H9 (cell line): Measurements from ENCODE around the gene GPD1. TPM values are rescaled to one million over a fixed set of nuclear protein-coding genes. Genes with fewer than 3 reads are reported as not detected.
"Not testable (repeated sequence)": the region's sequence is repeated elsewhere in the genome, so short reads cannot be mapped to it uniquely, and the experiment has no call there.

Experiments
- DNase-seq: peaks from one replicate; pipeline ENCODE4 v3.0.0-alpha.2; 2017
- H2AFZ ChIP-seq: one replicate; pipeline ENCODE4 v1.6.1; 2013; ENCODE audit warnings: mild to moderate bottlenecking, low read length, control low read depth, moderate library complexity
- H2AK5ac ChIP-seq: 2 replicates; pipeline ENCODE4 v1.6.1; 2013; ENCODE audit warnings: low read length, control low read depth, mixed read lengths; ENCODE audit not compliant: insufficient read length
- H2BK120ac ChIP-seq: one replicate; pipeline ENCODE4 v1.6.1; 2013; ENCODE audit warnings: low read depth, mild to moderate bottlenecking, low read length, control low read depth, inconsistent platforms; ENCODE audit not compliant: poor library complexity, severe bottlenecking
- H2BK12ac ChIP-seq: 2 replicates; pipeline ENCODE4 v1.6.1; 2013; ENCODE audit warnings: low read length, control low read depth, mixed read lengths, low read depth; ENCODE audit not compliant: insufficient read length
- H2BK15ac ChIP-seq: 2 replicates; pipeline ENCODE4 v1.6.1; 2013; ENCODE audit warnings: low read depth, low read length, control low read depth
- H2BK20ac ChIP-seq: one replicate; pipeline ENCODE4 v1.6.1; 2013; ENCODE audit warnings: low read depth, mild to moderate bottlenecking, low read length, control low read depth, inconsistent platforms; ENCODE audit not compliant: poor library complexity, severe bottlenecking
- H2BK5ac ChIP-seq: 2 replicates; pipeline ENCODE4 v1.6.1; 2013; ENCODE audit warnings: low read length, control low read depth, mixed read lengths; ENCODE audit not compliant: insufficient read length
- H3K14ac ChIP-seq: 2 replicates; pipeline ENCODE4 v1.6.1; 2013; ENCODE audit warnings: low read length, control low read depth; ENCODE audit not compliant: insufficient read depth
- H3K18ac ChIP-seq: 2 replicates; pipeline ENCODE4 v1.6.1; 2013; ENCODE audit warnings: low read depth, mild to moderate bottlenecking, mixed read lengths, low read length, control low read depth; ENCODE audit not compliant: insufficient read length
- H3K23ac ChIP-seq: 2 replicates; pipeline ENCODE4 v1.6.1; 2013; ENCODE audit warnings: low read length, control low read depth, mixed read lengths, low read depth; ENCODE audit not compliant: insufficient read length
- H3K23me2 ChIP-seq: 2 replicates; pipeline ENCODE4 v1.6.1; 2013; ENCODE audit warnings: low read depth, mild to moderate bottlenecking, mixed read lengths, low read length, control low read depth; ENCODE audit not compliant: insufficient read length, poor library complexity, severe bottlenecking
- H3K27ac ChIP-seq: 2 replicates; pipeline ENCODE4 v1.5.1; 2013; ENCODE audit warnings: low read length, control low read depth, mixed read lengths, low read depth; ENCODE audit not compliant: insufficient read length
- H3K27me3 ChIP-seq: 2 replicates; pipeline ENCODE4 v1.6.1; 2013; ENCODE audit warnings: low read length, control low read depth, inconsistent platforms; ENCODE audit not compliant: insufficient read depth
- H3K4ac ChIP-seq: 2 replicates; pipeline ENCODE4 v1.6.1; 2013; ENCODE audit warnings: low read depth, mild to moderate bottlenecking, control low read depth, inconsistent platforms, low read length, moderate library complexity
- H3K4me1 ChIP-seq: 2 replicates; pipeline ENCODE4 v1.6.1; 2013; ENCODE audit warnings: low read length, control low read depth, inconsistent platforms; ENCODE audit not compliant: insufficient read depth
- H3K4me2 ChIP-seq: 2 replicates; pipeline ENCODE4 v1.6.1; 2013; ENCODE audit warnings: low read length, control low read depth, mixed read lengths; ENCODE audit not compliant: insufficient read length, insufficient read depth
- H3K56ac ChIP-seq: 2 replicates; pipeline ENCODE4 v1.6.1; 2013; ENCODE audit warnings: low read depth, mild to moderate bottlenecking, mixed read lengths, low read length, control low read depth; ENCODE audit not compliant: insufficient read length
- H3K79me1 ChIP-seq: 2 replicates; pipeline ENCODE4 v1.6.1; 2013; ENCODE audit warnings: low read depth, mild to moderate bottlenecking, moderate library complexity, low read length, control low read depth, inconsistent platforms; ENCODE audit not compliant: insufficient read depth, poor library complexity, severe bottlenecking
- H3K79me2 ChIP-seq: 2 replicates; pipeline ENCODE4 v1.6.1; 2013; ENCODE audit warnings: low read length, control low read depth, inconsistent platforms; ENCODE audit not compliant: insufficient read depth
- H3K9ac ChIP-seq: 2 replicates; pipeline ENCODE4 v1.6.1; 2013; ENCODE audit warnings: low read length, control low read depth, mixed read lengths; ENCODE audit not compliant: insufficient read length; ENCODE audit errors: extremely low read depth
- H3K9me3 ChIP-seq: one replicate; pipeline ENCODE4 v1.6.1; 2013; ENCODE audit warnings: low read depth, low read length, inconsistent platforms; ENCODE audit not compliant: control insufficient read depth
- H3T11ph ChIP-seq: one replicate; pipeline ENCODE4 v1.6.1; 2013; ENCODE audit warnings: mild to moderate bottlenecking, low read length, control low read depth, inconsistent platforms
- H4K20me1 ChIP-seq: one replicate; pipeline ENCODE4 v1.6.1; 2013; ENCODE audit not compliant: control insufficient read depth, insufficient read length, insufficient read depth
- H4K5ac ChIP-seq: 2 replicates; pipeline ENCODE4 v1.6.1; 2013; ENCODE audit warnings: low read depth, mild to moderate bottlenecking, mixed read lengths, low read length, control low read depth; ENCODE audit not compliant: insufficient read length
- H4K8ac ChIP-seq: replicated peaks from 2 replicates; pipeline ENCODE4 v1.6.1; 2013; ENCODE audit warnings: low read length, control low read depth, mixed read lengths, low read depth; ENCODE audit not compliant: insufficient read length
- H4K91ac ChIP-seq: 2 replicates; pipeline ENCODE4 v1.6.1; 2013; ENCODE audit warnings: low read depth, mild to moderate bottlenecking, moderate library complexity, mixed read lengths, low read length, control low read depth; ENCODE audit not compliant: insufficient read length
- H3K27ac Mint-ChIP-seq, 3 experiments: 2 replicates in 2 of 3; 3 replicates in 1 of 3; pipeline ENCODE4 v1.8.0; 2020 to 2021; ENCODE audit warnings: mixed read lengths in 3 of 3, mild to moderate bottlenecking in 1 of 3, moderate library complexity in 1 of 3
- H3K27me3 Mint-ChIP-seq: 2 replicates; pipeline ENCODE4 v1.8.0; 2021; ENCODE audit warnings: low read depth, mild to moderate bottlenecking, moderate library complexity, mixed read lengths
- H3K36me3 Mint-ChIP-seq, 3 experiments: 2 replicates in 2 of 3; 3 replicates in 1 of 3; pipeline ENCODE4 v1.8.0; 2020 to 2021; ENCODE audit warnings: low read depth in 3 of 3, mixed read lengths in 3 of 3; ENCODE audit not compliant: insufficient read depth in 1 of 3
- H3K4me1 Mint-ChIP-seq, 2 experiments: 2 replicates each; pipeline ENCODE4 v1.8.0; 2020; ENCODE audit warnings: mixed read lengths in 2 of 2
- H3K4me3 Mint-ChIP-seq, 2 experiments: 2 replicates in 1 of 2; 3 replicates in 1 of 2; pipeline ENCODE4 v1.8.0; 2020 to 2021; ENCODE audit warnings: mild to moderate bottlenecking in 2 of 2, mixed read lengths in 2 of 2, moderate library complexity in 1 of 2
- H3K9me3 Mint-ChIP-seq, 2 experiments: 2 replicates in 1 of 2; 3 replicates in 1 of 2; pipeline ENCODE4 v1.8.0; 2020; ENCODE audit warnings: mild to moderate bottlenecking in 2 of 2, mixed read lengths in 2 of 2, moderate library complexity in 1 of 2
- CTCF ChIP-seq: fragments of 200-600 bp; sonication (generic); conservative IDR thresholded peaks from 3 replicates; pipeline ENCODE4 v1.8.0; 2021; ENCODE audit warnings: antibody characterized with exemption, mild to moderate bottlenecking
- WGBS: extraction: QIAGEN DNeasy Blood & Tissue Kit; methylation state at CpG from one replicate; pipeline ENCODE4 v1.1.7; 2013; ENCODE audit warnings: missing lambda C conversion rate, low lambda C conversion rate, mixed read lengths; ENCODE audit not compliant: insufficient read length; ENCODE audit errors: extremely low coverage; 5-methylcytosine and 5-hydroxymethylcytosine counted together
- total RNA-seq: library from RNA; stranded (reverse); gene quantifications from 2 replicates; pipeline ENCODE4 v1.2.1, GENCODE V29; 2021

GPD1 gene
- total RNA-seq, 1 experiment from 2014 or later = 0.70 TPM

- Histone ChIP-seq H3T11ph (no peak overlapping the region), H2BK120ac (no peak overlapping the region), H3K4ac (no peak overlapping the region), H3K79me1 (peaks cover 3% of the 10 kb centered on the region), H3K14ac (no peak overlapping the region), H3K27me3 (no peaks in the 10 kb centered on the region), H3K23ac (no peak overlapping the region), H2BK15ac (no peak overlapping the region), H4K8ac (no peak overlapping the region), H2AK5ac (no peak overlapping the region), H2BK5ac (no peak overlapping the region), H4K91ac (no peak overlapping the region), H2BK20ac (no peak overlapping the region), H3K4me1 (no peaks in the 10 kb centered on the region), H4K20me1 (no peaks in the 10 kb centered on the region), H3K9me3 (no peaks in the 10 kb centered on the region), H3K23me2 (no peaks in the 10 kb centered on the region), H2BK12ac (no peak overlapping the region), H4K5ac (no peak overlapping the region), H2AFZ (no peak overlapping the region), H3K27ac (no peak overlapping the region), H3K9ac (no peak overlapping the region), H3K4me2 (no peak overlapping the region), H3K56ac (no peak overlapping the region), H3K79me2 (no peaks in the 10 kb centered on the region; the same call in 1 of the 2 replicates), H3K18ac (no peak overlapping the region)
- no peaks in the 10 kb centered on the region for H3K27me3 Mint-ChIP-seq
- TF ChIP-seq CTCF = no peak
- H3K9me3 Mint-ChIP-seq = no peaks in the 10 kb centered on the region
- peaks cover 6 to 7% of the 10 kb centered on the region in 2 experiments; a peak in 3 of 4 replicates for H3K4me1 Mint-ChIP-seq
- H3K4me3 Mint-ChIP-seq = no peak overlapping the region
- H3K36me3 Mint-ChIP-seq = peaks cover 3 to 8% (median 6%) of the 10 kb centered on the region in 3 experiments; a peak in 3 of 7 replicates
- DNase-seq = no peak
- WGBS = no CpG with 5 or more reads among the region's 4 CpGs
- no peak overlapping the region for H3K27ac Mint-ChIP-seq
Observed at GRCh38 chr12:50147281-50147680, 43.5 kb downstream of the GPD1 start.

- not testable (repeated sequence) for H3K27me3 Mint-ChIP-seq, H2BK15ac ChIP-seq, H3K4me1 ChIP-seq, H3K4me3 Mint-ChIP-seq, H4K5ac ChIP-seq, H3K27me3 ChIP-seq, H3K9me3 Mint-ChIP-seq, DNase-seq, H2BK120ac ChIP-seq, H3K4me1 Mint-ChIP-seq, H2AK5ac ChIP-seq, H3K14ac ChIP-seq, H3K9me3 ChIP-seq, H2AFZ ChIP-seq, H3K36me3 Mint-ChIP-seq, H3K27ac Mint-ChIP-seq, H4K91ac ChIP-seq, H3K4me2 ChIP-seq, H4K20me1 ChIP-seq, H2BK20ac ChIP-seq, H4K8ac ChIP-seq, H3K9ac ChIP-seq, H3K79me2 ChIP-seq, H3K27ac ChIP-seq, H2BK5ac ChIP-seq, H3K4ac ChIP-seq, H3T11ph ChIP-seq, H3K79me1 ChIP-seq, H3K23ac ChIP-seq, H2BK12ac ChIP-seq, H3K18ac ChIP-seq, H3K23me2 ChIP-seq, H3K56ac ChIP-seq
- WGBS = no CpG with 5 or more reads among the region's 6 CpGs
Observed at GRCh38 chr12:50148011-50148410, 44.2 kb downstream of the GPD1 start.
